Fibroblast of villous mesenchyme (primary cell): ENCODE measurements around the gene SYPL1. TPM values are rescaled to one million over a fixed set of nuclear protein-coding genes. Genes with fewer than 3 reads are reported as not detected.

Experiments used
- DNase-seq: peaks from one replicate; pipeline ENCODE4 v3.0.0-alpha.2; 2010; ENCODE audit warnings: low read depth
- H3K4me3 ChIP-seq: 2 replicates; pipeline ENCODE4 v1.5.1; 2011; ENCODE audit warnings: low read depth, mild to moderate bottlenecking, low read length
- CTCF ChIP-seq: IDR thresholded peaks from 2 replicates; pipeline ENCODE4 v1.5.1; 2012; ENCODE audit warnings: low read depth, mild to moderate bottlenecking, low read length; ENCODE audit not compliant: insufficient read depth
- total RNA-seq: library from RNA; depleted of rRNA; stranded (reverse); fragments of >200 nt; gene quantifications from 2 replicates; pipeline ENCODE4 v1.2.3, GENCODE V29; 2012

Gene SYPL1
- total RNA-seq, 1 donor: 55.3 TPM

- TF ChIP-seq CTCF: no peak
- no peak overlapping the region for H3K4me3 ChIP-seq
- no peak for DNase-seq
These were observed 9.2 kb upstream of the SYPL1 start for GRCh38 chr7:106121189-106121810.

- no peak for TF ChIP-seq CTCF
- no peak overlapping the region for H3K4me3 ChIP-seq
- DNase-seq: no peak
These were observed 8.4 kb upstream of the SYPL1 start for GRCh38 chr7:106120500-106120899.

DNA sequence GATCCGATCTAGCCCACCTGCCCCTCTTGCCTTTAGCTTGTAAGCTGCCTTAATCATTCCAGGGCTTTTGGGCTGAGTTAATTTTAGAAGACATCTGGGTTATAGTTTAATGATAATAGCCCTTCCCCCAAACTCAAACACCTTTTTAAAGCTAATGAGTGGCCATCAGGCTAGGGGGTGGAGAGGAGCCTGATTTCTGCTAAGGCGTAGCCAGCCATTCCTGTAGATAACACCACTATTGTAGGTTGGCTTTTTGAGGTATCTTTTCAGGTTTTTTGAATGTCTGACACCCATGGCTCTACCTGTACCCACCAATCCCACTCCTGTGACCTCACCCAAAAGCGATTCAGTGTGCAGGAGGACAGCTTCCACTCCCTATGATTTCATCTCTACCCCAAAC lies 7.6 kb upstream of the SYPL1 start:
- DNase-seq: no peak
- TF ChIP-seq CTCF: no peak
- H3K4me3 ChIP-seq: no peak overlapping the region

DNA sequence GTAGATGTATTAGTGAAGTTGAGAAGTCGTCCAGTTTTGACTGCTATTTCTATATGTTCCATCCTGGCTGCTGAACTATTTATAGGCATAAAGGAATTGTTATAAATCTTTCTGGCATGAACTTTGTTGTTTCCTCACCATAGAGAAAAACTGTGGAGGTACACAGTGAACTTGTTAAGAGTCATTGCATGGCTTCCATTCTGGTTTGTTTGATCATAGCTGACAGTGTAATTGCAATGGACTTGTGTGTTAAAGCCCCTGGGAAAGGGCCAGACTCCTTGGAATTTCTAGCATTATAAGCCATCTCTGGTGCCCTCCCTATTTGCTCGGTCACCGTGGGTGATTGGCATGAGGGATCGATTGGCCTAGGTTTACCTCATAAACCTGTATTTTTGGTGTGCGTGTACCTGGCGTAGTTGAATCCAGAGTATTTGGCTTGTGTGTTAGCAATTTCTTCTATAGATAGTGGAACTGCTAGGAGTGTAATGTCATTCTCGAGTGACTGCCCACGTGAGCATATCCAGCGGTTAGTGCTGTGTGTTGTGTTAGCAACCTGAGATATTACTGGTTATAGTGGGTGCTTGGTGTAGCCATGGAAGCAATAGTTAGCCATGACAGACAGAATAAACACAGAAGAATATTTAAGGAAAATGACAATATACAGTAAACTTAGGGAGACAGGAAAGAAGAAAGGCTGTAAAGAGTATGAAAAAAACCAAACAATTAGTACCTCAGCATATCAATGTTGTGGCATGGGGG lies 5.9 kb upstream of the SYPL1 start:
- DNase-seq: no peak
- no peak overlapping the region for H3K4me3 ChIP-seq
- TF ChIP-seq CTCF: no peak

DNA sequence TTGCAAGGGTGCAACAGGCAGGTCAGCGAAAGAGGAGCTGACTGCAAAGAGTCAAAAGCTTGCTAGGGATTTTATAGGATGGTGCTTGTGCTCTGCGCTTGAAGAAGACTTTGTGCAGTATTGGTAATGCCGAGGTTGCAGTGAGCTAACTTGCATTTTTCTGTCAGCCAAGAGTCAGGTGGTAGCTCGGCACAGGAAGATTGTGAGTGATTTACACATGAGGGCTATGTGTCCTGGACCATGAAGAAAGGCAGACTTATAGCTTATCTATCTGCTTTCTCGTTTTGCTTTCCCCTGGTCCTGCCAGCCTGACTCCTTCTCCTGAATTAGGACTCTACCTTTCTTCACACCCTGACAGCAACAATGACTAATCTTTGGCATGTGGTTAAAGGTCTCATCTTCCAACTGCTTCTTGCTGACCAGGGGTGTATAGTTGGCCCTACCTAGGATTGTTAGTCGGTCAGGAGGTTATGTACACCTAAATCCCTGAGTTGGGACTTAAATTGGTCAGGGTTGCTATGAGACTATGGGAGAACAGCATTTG lies 4.1 kb upstream of the SYPL1 start:
- H3K4me3 ChIP-seq: no peak overlapping the region
- no peak for DNase-seq
- TF ChIP-seq CTCF: no peak

- TF ChIP-seq CTCF: no peak
- no peak overlapping the region for H3K4me3 ChIP-seq
- DNase-seq: no peak
These were observed 2.7 kb upstream of the SYPL1 start for GRCh38 chr7:106114716-106115383.
